WI38 (cell line): ENCODE results near the gene NR2F1-AS1.

Source experiments
- H3K4me3 ChIP-seq: 2 replicates; pipeline ENCODE4 v1.5.1; 2011; ENCODE audit warnings: low read depth, mild to moderate bottlenecking, control low read depth, low read length
- CTCF ChIP-seq: IDR thresholded peaks from 2 replicates; pipeline ENCODE4 v1.5.1; 2012; ENCODE audit warnings: low read depth, mild to moderate bottlenecking, control low read depth, low read length

Gene NR2F1-AS1

GRCh38 chr5:93430118-93430517 lies 150.9 kb downstream of the NR2F1-AS1 start:
- TF ChIP-seq CTCF, result no peak
- no peak overlapping the region for H3K4me3 ChIP-seq

DNA sequence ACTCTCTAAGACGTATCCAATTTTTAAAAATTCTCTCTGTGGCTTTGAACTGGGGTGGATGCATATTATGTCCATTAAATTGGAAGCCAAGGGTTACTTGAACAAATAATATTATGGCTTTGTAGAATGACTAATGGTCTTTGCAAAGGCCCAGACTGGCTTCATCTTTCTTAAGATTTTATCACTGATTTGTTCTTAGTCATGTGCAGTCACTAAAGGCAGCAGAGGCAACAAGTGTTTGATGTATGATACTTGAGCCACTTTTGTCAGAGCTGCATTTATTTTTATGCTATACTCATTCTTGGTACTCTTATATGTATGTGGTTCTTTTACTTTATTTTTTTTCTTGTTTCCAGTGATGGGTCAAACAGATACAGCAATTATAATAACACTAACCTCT lies 152.2 kb downstream of the NR2F1-AS1 start:
- no peak for TF ChIP-seq CTCF
- no peak overlapping the region for H3K4me3 ChIP-seq

- no peak overlapping the region for H3K4me3 ChIP-seq
- no peak for TF ChIP-seq CTCF
These were observed 153.7 kb downstream of the NR2F1-AS1 start for GRCh38 chr5:93427316-93427715.

- H3K4me3 ChIP-seq, result no peak overlapping the region
- no peak for TF ChIP-seq CTCF
These were observed 155.9 kb downstream of the NR2F1-AS1 start for GRCh38 chr5:93425096-93425495.

DNA sequence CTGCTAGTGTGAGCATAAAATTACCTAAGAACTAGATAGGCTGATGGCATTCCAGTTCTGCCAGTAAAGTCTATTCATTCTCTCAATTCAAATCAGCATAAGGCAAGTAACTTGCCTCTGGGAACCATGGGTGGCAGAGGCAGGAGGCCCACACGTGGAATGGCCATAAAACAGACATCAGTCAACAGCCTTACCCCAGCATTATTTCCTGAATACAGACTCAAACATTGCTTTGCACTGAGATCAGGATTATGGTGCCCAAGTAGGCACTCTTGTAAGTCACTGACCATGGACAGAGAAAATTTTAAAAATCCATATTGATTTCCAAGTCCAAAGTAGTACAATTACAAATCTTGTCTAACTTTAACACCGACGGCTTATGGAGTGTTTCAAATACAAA lies 157.7 kb downstream of the NR2F1-AS1 start:
- TF ChIP-seq CTCF, result no peak
- no peak overlapping the region for H3K4me3 ChIP-seq

- no peak for TF ChIP-seq CTCF
- no peak overlapping the region for H3K4me3 ChIP-seq
These were observed 158.3 kb downstream of the NR2F1-AS1 start for GRCh38 chr5:93422652-93423280.

DNA sequence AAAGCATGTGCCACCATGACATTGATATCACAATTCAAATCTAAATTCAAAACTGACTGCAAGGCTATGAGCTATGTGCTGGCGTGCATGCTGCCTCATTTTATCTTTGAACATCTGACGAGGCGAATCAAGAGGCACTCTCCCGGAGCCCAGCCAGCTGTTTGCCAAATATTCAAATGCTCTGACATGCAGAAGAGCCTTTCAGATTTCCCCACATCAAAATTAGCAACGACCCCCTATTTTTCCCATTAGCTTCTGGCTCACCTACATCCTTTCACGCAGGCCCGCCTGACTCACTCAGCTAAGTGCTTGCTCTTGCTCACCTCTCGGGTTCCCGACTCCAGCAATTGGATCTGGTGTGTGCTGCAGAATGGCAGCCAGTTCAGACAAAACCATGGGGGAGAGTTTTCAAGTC lies 159.0 kb downstream of the NR2F1-AS1 start:
- no peak overlapping the region for H3K4me3 ChIP-seq
- TF ChIP-seq CTCF, result no peak
